Measurements from ENCODE around the gene CPT1A. TPM values are rescaled to one million over a fixed set of nuclear protein-coding genes. Genes with fewer than 3 reads are reported as not detected.
"Not testable (repeated sequence)": the region's sequence is repeated elsewhere in the genome, so short reads cannot be mapped to it uniquely, and the experiment has no call there.

Gene CPT1A
- total RNA-seq, result 29.2 and 35.3 TPM in 2 replicates

DNA sequence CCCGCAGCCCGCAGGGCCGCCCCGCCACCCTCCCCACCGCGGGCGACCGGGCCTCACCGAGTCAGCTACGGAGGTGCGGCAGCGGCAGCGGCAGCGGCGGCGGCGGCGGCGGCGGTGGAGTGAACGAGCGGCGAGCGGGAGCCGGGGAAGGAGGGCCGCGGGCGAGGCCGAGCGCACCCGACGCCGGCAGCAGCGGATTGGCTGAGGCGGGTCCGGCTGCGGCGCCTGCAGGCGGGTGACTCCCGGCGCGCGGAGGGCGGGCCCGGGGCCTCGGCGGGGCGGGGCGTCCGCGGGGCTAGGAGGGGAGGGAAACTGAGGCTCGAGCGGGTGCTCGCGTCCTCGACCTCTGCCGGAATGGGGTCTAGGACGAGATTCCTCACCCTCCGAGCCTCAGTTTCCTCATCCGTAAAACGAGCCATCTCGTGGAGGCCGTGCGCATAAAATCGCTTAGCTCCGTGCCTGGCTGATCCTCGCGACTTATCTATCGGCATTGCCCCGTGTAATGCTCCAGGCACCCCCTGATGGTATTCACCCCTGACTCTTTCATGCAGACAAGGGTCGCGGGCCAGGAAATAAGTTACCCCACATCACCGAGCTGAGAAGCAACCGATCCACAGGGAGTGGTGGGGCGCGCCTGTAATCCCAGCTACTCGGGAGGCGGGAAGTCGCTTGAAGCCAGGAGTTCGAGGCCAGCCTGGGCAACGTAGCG, at the start of gene CPT1A:
TSS of gene CPT1A (minus strand) at position 199 of the 709 bp plus-strand sequence. CDS start 26,442 bp downstream, outside the sequence.
- no peak for FAIRE-seq
- Histone ChIP-seq H3K36me3 (ENCODE audit: control insufficient read depth, insufficient read depth, low read length) (no peaks in the 10 kb centered on the region), H3K27me3 (ENCODE audit: control insufficient read depth, insufficient read depth, low read length) (no peaks in the 10 kb centered on the region), H3K4me3 (ENCODE audit: low read depth, low read length) (peak within 1 kb of the TSS; percentile 62)
- TF ChIP-seq, protein P1, sequence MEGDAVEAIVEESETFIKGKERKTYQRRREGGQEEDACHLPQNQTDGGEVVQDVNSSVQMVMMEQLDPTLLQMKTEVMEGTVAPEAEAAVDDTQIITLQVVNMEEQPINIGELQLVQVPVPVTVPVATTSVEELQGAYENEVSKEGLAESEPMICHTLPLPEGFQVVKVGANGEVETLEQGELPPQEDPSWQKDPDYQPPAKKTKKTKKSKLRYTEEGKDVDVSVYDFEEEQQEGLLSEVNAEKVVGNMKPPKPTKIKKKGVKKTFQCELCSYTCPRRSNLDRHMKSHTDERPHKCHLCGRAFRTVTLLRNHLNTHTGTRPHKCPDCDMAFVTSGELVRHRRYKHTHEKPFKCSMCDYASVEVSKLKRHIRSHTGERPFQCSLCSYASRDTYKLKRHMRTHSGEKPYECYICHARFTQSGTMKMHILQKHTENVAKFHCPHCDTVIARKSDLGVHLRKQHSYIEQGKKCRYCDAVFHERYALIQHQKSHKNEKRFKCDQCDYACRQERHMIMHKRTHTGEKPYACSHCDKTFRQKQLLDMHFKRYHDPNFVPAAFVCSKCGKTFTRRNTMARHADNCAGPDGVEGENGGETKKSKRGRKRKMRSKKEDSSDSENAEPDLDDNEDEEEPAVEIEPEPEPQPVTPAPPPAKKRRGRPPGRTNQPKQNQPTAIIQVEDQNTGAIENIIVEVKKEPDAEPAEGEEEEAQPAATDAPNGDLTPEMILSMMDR (IDR thresholded peaks at IDR 0.05; ENCODE audit: insufficient read depth, low read length, severe bottlenecking), result no peak
- DNase-seq (ENCODE audit: low read depth), result no peak

GRCh38 chr11:68890490-68891231, 48.9 kb upstream of the CPT1A start:
- no peak for DNase-seq (ENCODE audit: low read depth)
- H3K27me3 ChIP-seq (ENCODE audit: control insufficient read depth, insufficient read depth, low read length), result no peaks in the 10 kb centered on the region
- TF ChIP-seq, protein P1 (IDR thresholded peaks at IDR 0.05; ENCODE audit: insufficient read depth, low read length, severe bottlenecking), result no peak
- H3K4me3 ChIP-seq (ENCODE audit: low read depth, low read length), result no peak overlapping the region
- no peak for FAIRE-seq
- peaks cover 15% of the 10 kb centered on the region for H3K36me3 ChIP-seq (ENCODE audit: control insufficient read depth, insufficient read depth, low read length)

GRCh38 chr11:68889948-68890446, 48.3 kb upstream of the CPT1A start:
- no peaks in the 10 kb centered on the region for H3K27me3 ChIP-seq (ENCODE audit: control insufficient read depth, insufficient read depth, low read length)
- no peak for FAIRE-seq

DNA sequence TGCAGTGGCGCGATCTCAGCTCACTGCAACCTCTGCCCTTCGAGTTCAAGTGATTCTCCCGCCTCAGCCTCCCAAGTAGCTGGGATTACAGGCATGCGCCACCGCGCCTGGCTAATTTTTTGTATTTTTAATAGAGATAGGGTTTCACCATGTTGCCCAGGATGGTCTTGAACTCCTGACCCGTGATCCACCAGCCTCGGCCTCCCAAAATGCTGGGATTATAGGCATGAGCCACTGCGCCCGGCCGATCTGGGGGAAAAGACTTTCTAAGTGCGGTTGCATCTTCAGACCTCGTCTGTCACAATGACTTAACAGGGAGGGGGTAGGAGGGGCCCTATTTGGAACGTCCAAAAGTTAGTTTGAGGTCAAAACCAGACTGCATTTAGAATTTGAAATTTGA, 43.1 kb upstream of the CPT1A start:
- DNase-seq (ENCODE audit: low read depth); H3K36me3 ChIP-seq (ENCODE audit: control insufficient read depth, insufficient read depth, low read length); H3K4me3 ChIP-seq (ENCODE audit: low read depth, low read length); FAIRE-seq; H3K27me3 ChIP-seq (ENCODE audit: control insufficient read depth, insufficient read depth, low read length): not testable (repeated sequence)

More at GRCh38 chr11:68889948-68890446, 48.3 kb upstream of the CPT1A start:
- DNase-seq (ENCODE audit: low read depth), result no peak
- H3K36me3 ChIP-seq (ENCODE audit: control insufficient read depth, insufficient read depth, low read length), result peaks cover 13% of the 10 kb centered on the region
- TF ChIP-seq, protein P1 (IDR thresholded peaks at IDR 0.05; ENCODE audit: insufficient read depth, low read length, severe bottlenecking), result peak; percentile 40
- no peak overlapping the region for H3K4me3 ChIP-seq (ENCODE audit: low read depth, low read length)

DNA sequence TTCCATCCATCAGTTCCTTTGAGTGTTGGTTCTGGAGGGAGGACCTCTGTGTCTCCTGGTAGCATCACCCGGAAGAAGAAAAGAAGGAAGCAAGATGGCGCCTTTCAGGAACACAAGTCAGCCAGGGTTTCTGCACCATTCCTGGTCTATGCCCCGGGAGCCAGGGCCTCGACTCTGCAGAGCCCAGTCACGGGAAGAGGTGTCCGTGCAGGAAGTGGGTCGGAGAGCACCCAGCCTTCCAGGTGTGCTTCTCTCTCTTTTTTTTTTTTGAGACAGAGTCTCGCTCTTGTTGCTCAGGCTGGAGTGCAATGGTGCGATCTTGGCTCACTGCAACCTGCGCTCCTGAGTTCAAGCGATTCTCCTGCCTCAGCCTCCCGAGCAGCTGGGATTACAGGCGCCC, 40.7 kb upstream of the CPT1A start:
- Histone ChIP-seq H3K27me3 (ENCODE audit: control insufficient read depth, insufficient read depth, low read length) (no peaks in the 10 kb centered on the region), H3K4me3 (ENCODE audit: low read depth, low read length) (no peak overlapping the region), H3K36me3 (ENCODE audit: control insufficient read depth, insufficient read depth, low read length) (no peaks in the 10 kb centered on the region)
- FAIRE-seq (no peak), DNase-seq (ENCODE audit: low read depth) (no peak)
- TF ChIP-seq, protein P1 (IDR thresholded peaks at IDR 0.05; ENCODE audit: insufficient read depth, low read length, severe bottlenecking), result no peak

GRCh38 chr11:68881320-68881719, 39.6 kb upstream of the CPT1A start:
- Histone ChIP-seq H3K36me3 (ENCODE audit: control insufficient read depth, insufficient read depth, low read length) (no peaks in the 10 kb centered on the region), H3K4me3 (ENCODE audit: low read depth, low read length) (no peak overlapping the region), H3K27me3 (ENCODE audit: control insufficient read depth, insufficient read depth, low read length) (no peaks in the 10 kb centered on the region)
- TF ChIP-seq, protein P1 (IDR thresholded peaks at IDR 0.05; ENCODE audit: insufficient read depth, low read length, severe bottlenecking), result no peak
- FAIRE-seq, result no peak
- DNase-seq (ENCODE audit: low read depth), result no peak

Data from bronchial epithelial cell (primary cell).